Esophagus squamous epithelium (tissue), 5 donors: ENCODE measurements around the gene VAPB. TPM values are rescaled to one million over a fixed set of nuclear protein-coding genes. Genes with fewer than 3 reads are reported as not detected.

Source experiments
- DNase-seq: peaks from one replicate; lab custom pipeline; 2025; lab: John Stamatoyannopoulos, UW
- H3K27ac ChIP-seq, 4 donors: fragments of 200-600 bp; sonication (generic); one replicate each; pipeline ENCODE4 v1.5.1; 2016 to 2019; ENCODE audit warnings: mild to moderate bottlenecking in 1 of 4
- H3K27me3 ChIP-seq, 4 donors: fragments of 200-600 bp; sonication (generic); 1 replicate in 3 of 4; 2 replicates in 1 of 4; pipeline versions ENCODE4 v1.5.1 to v1.6.0; 2017 to 2021; ENCODE audit warnings: antibody characterized with exemption in 1 of 4
- H3K36me3 ChIP-seq, 3 donors: fragments of 200-600 bp; sonication (generic); one replicate each; pipeline ENCODE4 v1.5.1; 2016 to 2019
- H3K4me1 ChIP-seq, 3 donors: fragments of 200-600 bp; sonication (generic); one replicate each; pipeline ENCODE4 v1.5.1; 2017 to 2019
- H3K4me3 ChIP-seq, 4 donors: fragments of 200-600 bp; sonication (generic); 1 replicate in 3 of 4; 2 replicates in 1 of 4; pipeline ENCODE4 v1.5.1; 2016 to 2019; ENCODE audit warnings: mild to moderate bottlenecking in 2 of 4, moderate library complexity in 1 of 4
- H3K9me3 ChIP-seq, 3 donors: fragments of 200-600 bp; sonication (generic); one replicate each; pipeline ENCODE4 v1.5.1; 2016 to 2019
- POLR2A ChIP-seq, 4 donors: fragments of 450-650 bp; IDR thresholded peaks; one replicate each; pipeline ENCODE4 v1.6.1; 2017; ENCODE audit warnings: antibody characterized with exemption in 4 of 4, mild to moderate bottlenecking in 4 of 4, moderate library complexity in 3 of 4
- WGBS, 2 donors: methylation state at CpG; one replicate each; pipeline ENCODE4 v1.1.5; 2018; 5-methylcytosine and 5-hydroxymethylcytosine counted together
- intact Hi-C: fragments of 100-400 bp; cut with DNase I; formaldehyde crosslinking; loops from one replicate; pipeline ENCODE4 v1.15.0; 2022
- total RNA-seq, 4 donors: library from RNA; depleted of rRNA; stranded (reverse); fragments of >200 nt; gene quantifications; one replicate each; pipeline ENCODE4 v1.1.0, GENCODE V29; 2016
- TF ChIP-seq, protein P1 (sequence below), 6 experiments: fragments of 450-650 bp in 4 of 6; fragments of 200-600 bp in 2 of 6; sonication (generic) in 2 of 6; IDR thresholded peaks; one replicate each; pipeline ENCODE4 v1.5.1; 2016 to 2019; ENCODE audit warnings: antibody characterized with exemption in 6 of 6, mild to moderate bottlenecking in 4 of 6, moderate library complexity in 4 of 6
- donor health status: DM: yes; HTN: yes; CAD: no.

Gene VAPB
- total RNA-seq, 4 donors from 2014 or later: 11.5 to 21.2 (median 16.6) TPM

DNA sequence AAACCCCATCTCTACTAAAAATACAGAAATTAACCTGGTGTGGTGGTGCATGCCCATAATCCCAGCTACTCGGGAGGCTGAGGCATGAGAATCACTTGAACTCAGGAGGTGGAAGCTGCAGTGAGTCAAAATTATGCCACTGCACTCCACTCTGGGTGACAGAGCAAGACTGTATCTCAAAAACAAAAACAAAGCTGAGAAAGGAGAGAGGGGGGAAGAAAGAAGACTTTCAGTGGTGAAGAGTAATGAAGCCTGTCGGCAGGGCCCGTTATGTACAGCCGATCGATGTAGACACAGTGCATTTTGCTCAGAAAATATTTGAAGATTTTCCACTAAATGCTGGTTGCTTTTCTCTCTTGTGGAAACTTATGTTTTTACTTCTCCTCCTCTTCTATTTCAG lies 13.8 kb downstream of the VAPB start:
- H3K27ac ChIP-seq: no peak overlapping the region
- 82 to 90% methylated on average over 5 of the region's 5 CpGs for WGBS, 2 donors

DNA sequence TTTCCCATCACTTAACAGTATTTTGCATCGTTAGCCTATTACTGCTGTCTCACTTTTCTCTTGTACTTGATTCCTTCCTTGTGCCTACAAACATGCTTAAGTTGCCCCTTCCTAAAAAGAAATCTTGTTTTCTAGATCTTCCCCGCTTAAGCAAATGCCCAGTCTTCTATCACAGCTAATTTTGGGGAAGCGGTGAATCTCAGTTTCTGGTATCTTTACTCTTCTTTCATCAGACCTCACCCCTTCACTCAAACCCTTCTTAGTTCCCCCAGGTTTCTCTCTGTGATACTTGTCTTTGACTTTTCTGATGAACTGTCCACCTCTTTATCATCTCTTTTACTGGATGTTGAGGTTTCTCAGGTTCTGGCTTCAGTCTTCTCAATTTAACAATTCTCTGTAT lies 14.2 kb downstream of the VAPB start:
- no peaks in the 10 kb centered on the region for H3K36me3 ChIP-seq
- intact Hi-C loops: no loop called here
- no peak for TF ChIP-seq POLR2A (IDR thresholded peaks at IDR 0.05)
- TF ChIP-seq, protein P1, sequence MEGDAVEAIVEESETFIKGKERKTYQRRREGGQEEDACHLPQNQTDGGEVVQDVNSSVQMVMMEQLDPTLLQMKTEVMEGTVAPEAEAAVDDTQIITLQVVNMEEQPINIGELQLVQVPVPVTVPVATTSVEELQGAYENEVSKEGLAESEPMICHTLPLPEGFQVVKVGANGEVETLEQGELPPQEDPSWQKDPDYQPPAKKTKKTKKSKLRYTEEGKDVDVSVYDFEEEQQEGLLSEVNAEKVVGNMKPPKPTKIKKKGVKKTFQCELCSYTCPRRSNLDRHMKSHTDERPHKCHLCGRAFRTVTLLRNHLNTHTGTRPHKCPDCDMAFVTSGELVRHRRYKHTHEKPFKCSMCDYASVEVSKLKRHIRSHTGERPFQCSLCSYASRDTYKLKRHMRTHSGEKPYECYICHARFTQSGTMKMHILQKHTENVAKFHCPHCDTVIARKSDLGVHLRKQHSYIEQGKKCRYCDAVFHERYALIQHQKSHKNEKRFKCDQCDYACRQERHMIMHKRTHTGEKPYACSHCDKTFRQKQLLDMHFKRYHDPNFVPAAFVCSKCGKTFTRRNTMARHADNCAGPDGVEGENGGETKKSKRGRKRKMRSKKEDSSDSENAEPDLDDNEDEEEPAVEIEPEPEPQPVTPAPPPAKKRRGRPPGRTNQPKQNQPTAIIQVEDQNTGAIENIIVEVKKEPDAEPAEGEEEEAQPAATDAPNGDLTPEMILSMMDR (IDR thresholded peaks at IDR 0.05): no peak
- no peak overlapping the region for H3K27ac ChIP-seq
- WGBS, 2 donors: 80 to 98% methylated on average over 3 of the region's 3 CpGs
- H3K27me3 ChIP-seq: no peaks in the 10 kb centered on the region
- no peak for DNase-seq
- H3K4me1 ChIP-seq: peaks cover 4 to 90% (median 23%) of the 10 kb centered on the region in 3 donors
- no peaks in the 10 kb centered on the region for H3K9me3 ChIP-seq
- H3K4me3 ChIP-seq: no peak overlapping the region

More for the DNA sequence above, 13.8 kb downstream of the VAPB start:
- no peaks in the 10 kb centered on the region for H3K9me3 ChIP-seq
- H3K36me3 ChIP-seq: no peaks in the 10 kb centered on the region
- DNase-seq: no peak
- intact Hi-C loops: no loop called here
- peaks cover under 1 to 90% (median 21%) of the 10 kb centered on the region in 3 donors for H3K4me1 ChIP-seq
- H3K4me3 ChIP-seq: no peak overlapping the region
- H3K27me3 ChIP-seq: no peaks in the 10 kb centered on the region
- TF ChIP-seq POLR2A (IDR thresholded peaks at IDR 0.05): no peak
- TF ChIP-seq, protein P1 (IDR thresholded peaks at IDR 0.05): no peak

DNA sequence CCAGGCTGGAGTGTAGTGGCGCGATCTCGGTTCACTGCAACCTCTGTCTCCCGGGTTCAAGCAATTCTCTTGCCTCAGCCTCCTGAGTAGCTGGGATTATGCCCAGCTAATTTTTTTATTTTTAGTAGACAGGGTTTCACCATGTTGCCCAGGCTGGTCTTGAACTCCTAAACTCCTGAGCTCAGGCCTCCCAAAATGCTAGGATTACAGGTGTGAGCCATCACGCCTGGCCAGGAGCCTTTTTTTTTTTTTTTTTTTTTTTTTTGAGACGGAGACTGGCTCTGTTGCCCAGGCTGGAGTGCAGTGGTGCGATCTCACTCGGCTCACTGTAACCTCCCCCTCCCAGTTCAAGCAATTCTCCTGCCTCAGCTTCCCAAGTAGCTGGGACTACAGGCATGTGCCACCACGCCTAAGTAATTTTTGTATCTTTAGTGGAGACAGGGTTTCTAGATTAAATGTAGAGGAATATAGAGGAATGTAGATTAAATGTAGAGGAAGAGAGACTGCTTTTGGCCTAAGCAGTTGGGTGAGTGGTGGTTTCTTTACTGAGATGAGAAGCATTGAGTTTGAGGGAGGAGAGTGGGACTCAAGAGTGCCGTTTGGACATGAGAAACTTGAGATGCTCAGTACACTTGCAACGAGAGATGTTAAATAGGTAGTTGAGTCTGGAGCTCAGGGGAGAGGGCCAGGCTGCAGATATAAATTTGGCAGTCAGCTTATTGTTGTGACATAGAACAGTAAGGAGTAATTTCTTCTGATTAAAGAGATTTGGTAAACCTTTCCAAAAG lies 16.7 kb downstream of the VAPB start:
- H3K4me3 ChIP-seq: no peak overlapping the region
- no peaks in the 10 kb centered on the region for H3K36me3 ChIP-seq
- TF ChIP-seq, protein P1 (IDR thresholded peaks at IDR 0.05): no peak
- TF ChIP-seq POLR2A (IDR thresholded peaks at IDR 0.05): no peak
- H3K27me3 ChIP-seq: no peaks in the 10 kb centered on the region
- no peak overlapping the region for H3K27ac ChIP-seq
- no peak for DNase-seq
- 73 to 83% methylated on average over 10 to 11 of the region's 11 CpGs for WGBS, 2 donors
- no peaks in the 10 kb centered on the region for H3K9me3 ChIP-seq
- intact Hi-C loops: no loop called here
- peaks cover 4 to 85% (median 21%) of the 10 kb centered on the region in 3 donors for H3K4me1 ChIP-seq

DNA sequence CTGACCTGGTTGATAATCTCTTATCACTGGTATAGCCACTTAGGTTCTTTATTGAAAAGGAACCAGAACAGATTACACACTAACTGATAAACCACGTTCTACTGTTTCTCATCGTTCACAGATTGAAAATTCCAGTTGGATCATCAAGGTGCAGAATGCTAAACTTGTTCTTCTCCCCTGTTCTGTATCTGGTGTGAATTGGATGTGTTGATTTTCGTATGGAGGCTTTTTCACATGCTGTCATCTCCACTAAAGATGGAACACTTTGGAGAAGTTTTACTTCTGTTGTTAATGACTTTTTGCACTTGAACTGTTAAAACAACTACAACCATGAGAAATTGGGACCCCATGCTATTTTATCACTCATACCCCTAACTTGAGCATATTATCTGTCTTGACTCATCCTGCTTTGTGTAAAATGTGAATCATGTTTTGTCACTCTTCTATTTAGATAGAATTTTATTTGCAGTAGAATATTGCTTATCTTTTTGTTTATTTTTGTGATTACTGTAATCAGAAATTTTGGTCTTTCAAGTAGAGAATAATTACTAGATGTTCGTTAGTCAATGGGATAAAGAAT lies 17.5 kb downstream of the VAPB start:
- Histone ChIP-seq H3K4me3 (no peak overlapping the region), H3K36me3 (no peaks in the 10 kb centered on the region), H3K27ac (no peak overlapping the region), H3K9me3 (no peaks in the 10 kb centered on the region), H3K27me3 (no peaks in the 10 kb centered on the region), H3K4me1 (peaks cover 4 to 77% (median 13%) of the 10 kb centered on the region in 3 donors)
- TF ChIP-seq, protein P1 (IDR thresholded peaks at IDR 0.05): no peak
- TF ChIP-seq POLR2A (IDR thresholded peaks at IDR 0.05): no peak
- intact Hi-C loops: no loop called here
- WGBS, 2 donors: 45 to 58% methylated on average over 4 of the region's 4 CpGs
- DNase-seq: no peak
